Activated T-cell treated with anti-CD3 and anti-CD28 coated beads, Interleukin-2, amount 50 U/mL, for 1 hour (primary cell): ENCODE results near the gene AP1M1.
"Not testable (repeated sequence)": the region's sequence is repeated elsewhere in the genome, so short reads cannot be mapped to it uniquely, and the experiment has no call there.

ENCODE experiments used
- DNase-seq: peaks from one replicate; pipeline ENCODE4 v3.0.0-alpha.2; 2020

The AP1M1 gene

GRCh38 chr19:16265205-16265604 lies 67.5 kb downstream of the AP1M1 start:
- no peak for DNase-seq

- DNase-seq = no peak
Observed at GRCh38 chr19:16265890-16266585, 68.3 kb downstream of the AP1M1 start.

GRCh38 chr19:16266586-16266942 lies 68.9 kb downstream of the AP1M1 start:
- peak; percentile 65 for DNase-seq

GRCh38 chr19:16268676-16269319 lies 71.1 kb downstream of the AP1M1 start:
- peak; percentile 51 for DNase-seq

- DNase-seq = no peak
Observed at GRCh38 chr19:16272945-16273344, 75.2 kb downstream of the AP1M1 start.

GRCh38 chr19:16274447-16274846 lies 76.7 kb downstream of the AP1M1 start:
- DNase-seq = no peak

- DNase-seq = no peak
Observed at GRCh38 chr19:16280306-16280705, 82.6 kb downstream of the AP1M1 start.

- DNase-seq = no peak
Observed at GRCh38 chr19:16281743-16282142, 84.0 kb downstream of the AP1M1 start.

GRCh38 chr19:16283210-16284061 lies 85.7 kb downstream of the AP1M1 start:
- peak; percentile 64 for DNase-seq

- DNase-seq = no peak
Observed at GRCh38 chr19:16284505-16284904, 86.8 kb downstream of the AP1M1 start.

- not testable (repeated sequence) for DNase-seq
Observed at GRCh38 chr19:16285079-16285478, 87.4 kb downstream of the AP1M1 start.

GRCh38 chr19:16285769-16286498 lies 88.2 kb downstream of the AP1M1 start:
- peak; percentile 32 for DNase-seq

- DNase-seq = no peak
Observed at GRCh38 chr19:16288544-16288943, 90.8 kb downstream of the AP1M1 start.

GRCh38 chr19:16289594-16289993 lies 91.9 kb downstream of the AP1M1 start:
- DNase-seq = no peak

- DNase-seq = no peak
Observed at GRCh38 chr19:16290692-16291091, 93.0 kb downstream of the AP1M1 start.

- no peak for DNase-seq
Observed at GRCh38 chr19:16293118-16294091, 95.7 kb downstream of the AP1M1 start.

GRCh38 chr19:16295057-16295456 lies 97.3 kb downstream of the AP1M1 start:
- DNase-seq = no peak
